ENCODE data around the gene GLB1L2.

GLB1L2 gene

DNA sequence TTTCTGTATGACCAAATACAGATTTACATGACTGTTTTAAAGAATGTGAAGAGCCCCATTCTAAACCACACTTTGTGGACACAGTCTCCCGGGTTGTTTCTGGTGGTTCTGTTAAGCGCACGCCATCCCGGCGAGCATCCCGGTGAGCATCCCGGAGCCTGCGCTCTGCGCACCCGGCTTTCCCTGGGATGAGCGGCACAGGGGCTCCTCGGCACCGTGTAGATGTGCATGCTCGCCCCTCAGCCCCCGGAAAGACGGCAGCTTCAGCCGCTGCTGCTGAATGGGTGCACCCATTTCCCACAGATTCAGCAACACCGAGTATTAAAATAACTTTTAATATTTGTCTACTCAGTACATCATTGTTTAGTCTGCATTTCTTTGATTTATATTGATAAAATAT lies 36.0 kb downstream of the GLB1L2 start:
- DNase-seq (ENCODE audit: low read depth in 2 of 2), result no peak

DNA sequence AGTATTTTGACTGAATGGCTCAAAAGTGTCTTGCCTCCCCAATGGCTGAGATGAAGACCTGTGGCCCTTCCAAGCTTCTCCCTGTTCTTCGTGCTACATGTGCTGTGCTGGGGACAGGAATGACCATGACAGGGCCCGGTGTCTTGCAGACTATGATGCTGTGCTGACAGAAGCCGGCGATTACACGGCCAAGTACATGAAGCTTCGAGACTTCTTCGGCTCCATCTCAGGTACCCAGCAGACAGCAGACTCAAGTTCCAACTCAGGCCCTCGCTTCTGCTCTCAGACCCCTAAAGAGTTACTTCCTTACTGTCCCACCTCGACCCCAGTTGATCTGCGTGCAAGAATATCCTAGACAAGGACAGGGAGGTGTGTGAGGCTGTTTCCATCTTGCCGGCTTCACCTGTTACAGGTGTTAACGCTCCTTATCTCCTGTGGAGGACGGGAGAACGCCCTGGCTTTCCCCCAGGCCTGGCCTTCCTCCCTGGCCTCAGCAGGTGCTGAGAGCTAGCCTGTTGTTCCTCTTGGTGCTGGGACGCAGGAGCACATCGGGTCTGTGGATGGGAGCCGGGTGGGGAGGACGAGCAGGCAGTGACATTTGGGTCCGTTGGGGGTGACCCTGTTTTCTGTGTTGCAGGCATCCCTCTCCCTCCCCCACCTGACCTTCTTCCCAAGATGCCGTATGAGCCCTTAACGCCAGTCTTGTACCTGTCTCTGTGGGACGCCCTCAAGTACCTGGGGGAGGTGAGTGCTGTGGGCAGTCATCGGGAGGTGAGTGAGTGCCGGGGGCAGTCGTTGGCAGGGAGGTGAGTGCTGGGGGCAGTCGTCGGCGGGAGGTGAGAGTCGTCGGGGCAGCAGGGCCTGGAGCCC lies 38.1 kb downstream of the GLB1L2 start:
- no peak for DNase-seq (ENCODE audit: low read depth in 2 of 2)

DNA sequence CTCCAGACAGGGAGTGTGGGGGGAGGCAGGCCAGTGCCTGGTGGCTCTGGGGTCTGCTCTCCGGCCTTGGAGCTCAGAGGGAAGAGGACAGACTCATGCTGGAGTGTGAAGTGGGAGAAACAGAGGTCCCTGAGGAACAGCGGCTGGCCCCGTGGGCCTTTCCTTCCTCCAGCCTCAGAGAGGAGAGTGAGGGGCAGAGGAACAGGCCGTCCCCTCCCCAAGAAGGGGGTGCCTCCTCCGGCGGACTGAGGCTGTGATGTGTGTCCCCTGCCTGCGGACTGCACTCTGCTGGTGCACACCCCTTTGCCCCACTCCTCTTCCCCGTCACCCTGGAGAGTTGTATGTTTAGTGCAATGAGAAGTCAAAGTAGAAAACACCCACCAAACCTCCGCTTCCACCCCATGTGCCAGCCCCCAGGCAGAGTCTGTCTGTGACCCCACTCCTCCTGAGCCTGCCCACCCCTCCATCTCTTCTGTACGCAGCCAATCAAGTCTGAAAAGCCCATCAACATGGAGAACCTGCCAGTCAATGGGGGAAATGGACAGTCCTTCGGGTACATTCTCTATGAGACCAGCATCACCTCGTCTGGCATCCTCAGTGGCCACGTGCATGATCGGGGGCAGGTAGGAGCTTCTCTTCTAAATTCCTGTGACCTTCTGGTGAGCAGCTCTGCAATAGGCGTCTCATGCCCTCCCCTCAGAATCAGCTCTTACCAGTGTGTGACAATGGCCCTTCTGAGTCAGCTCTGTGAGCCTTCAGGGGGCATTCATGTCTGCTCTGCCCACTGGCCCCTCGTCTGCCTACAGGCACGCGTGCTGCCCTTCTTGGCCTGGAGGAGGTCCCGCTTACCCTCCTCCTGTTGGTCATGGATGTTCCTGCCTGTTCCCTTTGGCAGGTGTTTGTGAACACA lies 39.0 kb downstream of the GLB1L2 start:
- no peak for DNase-seq (ENCODE audit: low read depth in 2 of 2)

DNA sequence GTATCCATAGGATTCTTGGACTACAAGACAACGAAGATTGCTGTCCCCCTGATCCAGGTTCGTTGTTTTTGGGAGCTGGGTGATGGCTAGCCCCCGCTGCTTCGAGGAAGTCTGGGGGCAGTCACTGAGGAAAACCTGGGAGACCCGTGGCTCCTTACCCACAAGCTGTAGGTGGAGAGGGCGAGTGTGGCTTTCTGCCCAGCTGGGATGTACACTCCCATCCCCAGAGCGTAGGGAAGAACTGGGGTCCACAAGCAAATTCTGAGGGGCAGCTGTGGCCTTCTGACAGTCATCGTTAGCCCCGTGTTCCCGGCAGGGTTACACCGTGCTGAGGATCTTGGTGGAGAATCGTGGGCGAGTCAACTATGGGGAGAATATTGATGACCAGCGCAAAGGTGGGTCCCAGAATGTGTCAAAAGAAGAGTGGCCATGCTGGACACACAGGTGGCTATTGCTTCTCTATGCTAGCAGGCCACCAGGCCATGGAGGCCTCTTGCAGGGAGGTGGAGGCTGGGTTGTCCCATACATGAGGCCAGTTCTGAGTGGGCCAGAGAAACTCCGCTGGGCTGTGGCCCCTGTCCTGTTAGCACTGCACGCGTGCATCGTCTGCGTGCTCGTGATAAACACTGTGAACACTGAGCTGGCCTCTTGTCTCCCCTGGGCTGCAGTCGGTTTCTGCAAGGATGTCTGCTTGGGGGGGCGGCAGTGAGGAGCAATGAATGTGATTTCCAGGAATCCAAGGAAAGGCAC lies 39.8 kb downstream of the GLB1L2 start:
- DNase-seq (ENCODE audit: low read depth in 2 of 2), result no peak

DNA sequence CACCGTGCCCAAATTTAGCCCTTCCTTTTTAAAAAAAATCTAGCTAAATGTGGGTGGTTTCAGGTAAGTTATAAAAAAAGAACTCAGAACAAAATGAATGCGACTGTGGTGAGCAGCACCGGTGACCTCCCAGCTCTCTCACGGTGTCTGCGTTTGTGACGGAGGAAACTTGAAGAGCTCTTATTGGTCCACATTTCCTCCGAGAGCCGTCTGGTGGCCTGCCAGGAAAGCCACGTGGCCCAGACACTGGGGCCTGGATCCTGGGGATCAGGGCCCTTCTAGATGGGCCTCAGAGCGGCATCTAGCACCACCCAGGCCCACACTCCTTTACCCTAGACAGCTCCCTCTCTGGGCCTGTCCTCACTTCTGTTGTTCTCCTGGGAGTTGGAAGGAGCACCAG lies 40.7 kb downstream of the GLB1L2 start:
- DNase-seq (ENCODE audit: low read depth in 2 of 2), result no peak

DNA sequence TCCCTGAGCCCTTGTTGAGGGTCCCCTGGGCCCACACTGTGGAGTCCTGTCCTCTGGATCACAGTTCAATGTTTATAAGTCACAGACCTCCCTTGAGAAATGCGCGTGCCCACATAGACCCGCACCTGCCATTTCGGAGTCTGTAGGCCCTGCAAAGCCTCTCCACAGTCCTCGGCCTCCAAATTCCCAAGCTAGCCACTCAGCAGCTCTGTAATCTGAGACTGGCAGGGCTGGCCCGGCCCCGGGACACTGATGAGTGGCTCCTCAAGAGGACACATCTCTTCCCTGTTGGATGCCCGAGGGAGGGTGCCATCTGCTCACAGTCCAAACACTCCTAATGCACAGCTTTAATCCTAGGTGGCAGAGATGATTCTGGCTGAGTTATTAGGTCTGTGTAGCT lies 41.2 kb downstream of the GLB1L2 start:
- no peak for DNase-seq (ENCODE audit: low read depth in 2 of 2)

DNA sequence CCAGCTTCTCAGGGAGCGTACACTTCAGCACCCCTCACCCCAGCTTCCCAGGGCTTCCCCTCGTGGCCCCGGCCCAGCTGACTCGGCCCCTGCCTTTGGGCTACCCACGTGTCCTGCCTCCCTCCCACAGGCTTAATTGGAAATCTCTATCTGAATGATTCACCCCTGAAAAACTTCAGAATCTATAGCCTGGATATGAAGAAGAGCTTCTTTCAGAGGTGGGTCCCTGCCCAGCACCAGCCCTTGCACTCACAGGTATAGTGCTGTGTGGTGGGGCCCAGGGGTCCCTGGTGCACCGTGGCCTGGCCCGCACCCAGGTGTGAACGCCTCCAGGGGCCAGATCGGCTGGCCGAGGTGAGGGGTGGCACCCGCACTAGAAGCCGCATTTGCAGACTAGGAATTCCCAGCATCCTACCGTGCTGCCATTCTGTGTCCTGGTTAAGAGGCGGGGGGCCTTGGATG lies 41.8 kb downstream of the GLB1L2 start:
- DNase-seq (ENCODE audit: low read depth in 2 of 2), result no peak

DNA sequence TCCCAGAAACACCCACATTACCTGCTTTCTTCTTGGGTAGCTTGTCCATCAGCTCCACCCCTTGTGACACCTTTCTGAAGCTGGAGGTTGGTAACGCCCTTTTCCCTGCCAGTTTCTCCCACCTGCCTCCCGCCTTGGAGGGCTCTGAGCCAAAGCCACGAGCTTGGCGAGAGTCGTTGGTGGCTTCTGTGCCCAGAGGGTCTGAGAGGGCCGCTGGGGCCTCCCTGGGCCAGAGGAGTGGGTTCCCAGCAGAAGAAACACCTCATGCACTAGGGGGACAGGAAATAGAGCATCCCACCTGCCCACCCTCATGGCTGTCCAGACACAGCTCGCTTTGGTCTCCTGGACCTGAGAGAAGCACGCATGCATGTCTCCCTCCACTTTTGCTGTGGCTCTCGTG lies 42.4 kb downstream of the GLB1L2 start:
- DNase-seq (ENCODE audit: low read depth in 2 of 2), result no peak

DNA sequence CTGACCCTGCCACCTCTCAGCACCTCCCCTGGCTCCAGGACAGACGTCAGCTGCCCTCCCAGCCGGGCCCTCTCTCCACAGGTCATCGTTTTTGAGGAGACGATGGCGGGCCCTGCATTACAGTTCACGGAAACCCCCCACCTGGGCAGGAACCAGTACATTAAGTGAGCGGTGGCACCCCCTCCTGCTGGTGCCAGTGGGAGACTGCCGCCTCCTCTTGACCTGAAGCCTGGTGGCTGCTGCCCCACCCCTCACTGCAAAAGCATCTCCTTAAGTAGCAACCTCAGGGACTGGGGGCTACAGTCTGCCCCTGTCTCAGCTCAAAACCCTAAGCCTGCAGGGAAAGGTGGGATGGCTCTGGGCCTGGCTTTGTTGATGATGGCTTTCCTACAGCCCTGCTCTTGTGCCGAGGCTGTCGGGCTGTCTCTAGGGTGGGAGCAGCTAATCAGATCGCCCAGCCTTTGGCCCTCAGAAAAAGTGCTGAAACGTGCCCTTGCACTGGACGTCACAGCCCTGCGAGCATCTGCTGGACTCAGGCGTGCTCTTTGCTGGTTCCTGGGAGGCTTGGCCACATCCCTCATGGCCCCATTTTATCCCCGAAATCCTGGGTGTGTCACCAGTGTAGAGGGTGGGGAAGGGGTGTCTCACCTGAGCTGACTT lies 43.2 kb downstream of the GLB1L2 start:
- DNase-seq (ENCODE audit: low read depth in 2 of 2), result no peak

DNA sequence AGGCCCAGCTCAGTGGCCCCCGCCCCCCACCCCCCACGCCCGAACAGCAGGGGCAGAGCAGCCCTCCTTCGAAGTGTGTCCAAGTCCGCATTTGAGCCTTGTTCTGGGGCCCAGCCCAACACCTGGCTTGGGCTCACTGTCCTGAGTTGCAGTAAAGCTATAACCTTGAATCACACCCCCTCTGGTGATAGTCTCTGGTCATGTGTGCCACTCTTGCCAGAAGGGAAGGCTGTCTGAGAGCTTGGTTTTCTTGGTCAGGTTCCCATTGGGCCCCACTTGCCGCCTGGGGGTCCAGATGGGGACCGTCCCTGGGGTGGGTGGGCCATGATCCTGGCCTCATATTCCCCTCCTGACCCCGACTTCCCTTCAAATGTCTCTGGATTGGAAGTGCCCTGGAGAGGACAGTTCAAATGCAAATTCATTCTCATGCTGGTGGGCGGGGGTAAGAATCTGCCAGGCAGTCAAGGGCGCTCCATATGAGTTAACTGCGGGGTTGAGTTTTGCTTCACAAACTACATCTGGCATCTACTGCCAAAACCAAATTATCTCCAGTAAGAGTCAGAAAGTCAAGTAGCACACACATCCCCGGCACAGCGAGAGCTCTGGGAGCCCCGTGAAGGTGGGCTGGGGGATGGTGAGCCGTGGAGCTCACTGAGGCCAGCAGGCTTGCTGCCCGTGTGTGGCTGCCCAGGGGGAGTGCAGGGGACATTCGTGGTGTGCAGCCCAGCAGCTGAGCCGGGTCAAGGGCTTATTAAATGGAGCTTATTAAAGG lies 44.5 kb downstream of the GLB1L2 start:
- DNase-seq (ENCODE audit: low read depth in 2 of 2), result no peak

DNA sequence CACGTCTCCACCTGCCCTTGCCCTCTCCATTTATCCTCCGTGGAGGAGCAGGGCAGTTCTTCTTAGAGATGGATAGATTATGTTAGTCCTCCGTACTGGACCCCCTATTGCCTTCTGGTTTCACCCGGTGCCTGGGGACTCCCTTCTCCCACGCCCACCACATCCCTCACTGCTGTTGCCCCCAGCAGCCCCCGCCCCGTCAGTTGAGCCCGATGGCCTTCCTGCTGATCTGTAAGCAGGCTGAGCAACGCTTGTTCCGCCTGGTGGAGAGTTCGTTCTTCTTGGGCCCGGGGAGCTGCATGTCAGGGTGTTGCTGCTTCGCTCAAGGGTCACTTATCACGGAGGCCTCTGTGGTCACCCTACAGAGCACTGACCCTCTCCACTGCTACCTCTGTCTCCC lies 46.1 kb downstream of the GLB1L2 start:
- no peak for DNase-seq (ENCODE audit: low read depth in 2 of 2)

DNA sequence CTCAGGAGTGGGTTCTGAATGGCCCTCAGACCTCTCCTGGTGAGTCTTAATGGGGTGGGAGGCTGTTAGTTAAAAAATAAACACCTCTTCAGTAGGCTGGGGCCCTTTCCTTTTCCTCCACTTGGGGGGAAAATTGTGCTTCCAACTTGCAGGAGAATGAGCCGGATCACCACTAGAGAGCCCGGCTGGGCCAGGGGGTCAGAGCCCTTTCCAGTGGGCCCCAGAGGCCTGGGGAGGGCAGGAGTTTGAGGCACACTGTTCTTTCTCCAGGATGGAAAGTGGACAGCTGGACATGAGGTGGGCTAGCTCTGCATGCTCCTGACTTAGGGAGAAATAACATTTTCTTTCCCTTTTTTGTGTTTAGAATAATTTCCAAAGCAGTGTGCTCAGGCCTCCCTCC lies 47.5 kb downstream of the GLB1L2 start:
- no peak for DNase-seq (ENCODE audit: low read depth in 2 of 2)

DNA sequence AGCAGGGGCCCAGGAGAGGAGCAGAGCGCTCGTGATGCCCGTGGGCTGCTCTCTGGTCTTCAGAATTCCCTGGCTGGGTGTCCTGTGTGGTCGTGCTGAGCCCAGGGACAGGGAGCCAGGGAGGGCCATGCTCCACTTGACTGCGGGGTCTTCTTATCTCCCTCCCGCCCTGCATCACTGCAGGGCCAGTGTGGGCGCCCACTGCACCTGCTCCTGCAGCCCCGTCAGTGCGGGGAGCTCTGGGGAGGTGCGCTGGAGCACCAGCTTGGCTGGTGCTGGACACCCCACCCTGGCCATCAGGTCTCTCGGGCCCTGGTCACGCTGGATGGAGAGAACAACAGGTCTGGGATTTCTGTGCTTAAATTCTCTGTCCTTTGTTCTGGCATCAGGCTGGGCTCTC lies 48.4 kb downstream of the GLB1L2 start:
- no peak for DNase-seq (ENCODE audit: low read depth in 2 of 2)

DNA sequence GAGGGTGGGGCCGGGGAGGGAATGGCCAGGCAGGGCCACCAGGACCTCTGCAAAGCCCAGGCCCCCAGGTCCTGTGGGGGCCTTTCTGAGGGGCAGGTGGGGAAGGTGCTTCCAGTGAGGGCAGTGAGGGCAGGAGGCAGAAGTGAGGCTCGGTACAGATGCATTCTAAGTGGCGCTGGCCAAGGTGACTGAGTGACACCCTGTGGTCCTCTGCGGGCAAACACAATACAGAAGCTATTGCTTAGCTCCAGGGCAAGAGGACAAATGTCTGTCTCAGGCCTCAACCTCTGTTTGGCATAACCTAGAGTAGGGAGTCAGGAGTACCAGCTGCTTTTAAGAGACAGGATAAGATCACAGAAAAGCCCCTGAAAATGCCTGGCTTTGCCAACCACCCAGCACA lies 49.0 kb downstream of the GLB1L2 start:
- DNase-seq (ENCODE audit: low read depth in 2 of 2), result no peak

DNA sequence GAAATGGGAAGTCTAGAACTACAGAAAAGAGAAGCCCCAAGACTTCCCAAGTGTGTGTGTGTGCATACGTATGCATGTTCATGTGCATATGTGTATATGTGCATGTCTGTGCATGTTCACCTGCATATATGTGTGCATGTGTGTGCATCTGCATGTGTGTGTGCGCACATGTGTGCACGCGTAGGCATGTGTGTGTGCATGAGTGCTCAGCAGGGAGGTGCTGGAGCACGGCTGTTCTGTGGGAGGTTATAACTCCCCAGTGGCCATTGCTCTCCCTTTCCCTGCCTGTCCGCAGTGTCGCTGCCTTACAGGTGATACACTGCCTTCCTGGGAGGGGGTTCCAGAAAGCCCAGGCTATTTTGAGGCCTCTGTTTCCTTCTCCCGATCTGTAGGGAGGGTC lies 50.5 kb downstream of the GLB1L2 start:
- no peak for DNase-seq (ENCODE audit: low read depth in 2 of 2)

DNA sequence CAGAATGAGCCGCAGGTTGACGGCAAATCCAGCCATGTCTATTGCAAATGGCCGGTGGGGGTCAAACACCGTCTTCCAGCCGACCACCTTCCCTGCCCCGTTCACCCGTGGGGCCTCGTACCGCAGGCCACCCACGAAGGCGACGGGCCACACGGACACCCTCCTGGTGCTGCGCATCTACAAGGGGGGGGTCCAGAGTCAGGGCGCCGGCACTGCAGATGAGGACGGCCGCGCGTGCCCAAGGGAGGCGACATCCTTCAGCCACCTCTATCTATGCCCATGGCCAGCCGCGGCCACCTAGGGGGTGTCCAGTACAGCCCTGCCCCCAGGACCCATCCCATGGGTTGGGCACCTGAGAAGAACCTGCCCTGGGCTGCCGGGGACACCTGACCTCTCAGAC lies 51.0 kb downstream of the GLB1L2 start:
- no peak for DNase-seq (ENCODE audit: low read depth in 2 of 2)

DNA sequence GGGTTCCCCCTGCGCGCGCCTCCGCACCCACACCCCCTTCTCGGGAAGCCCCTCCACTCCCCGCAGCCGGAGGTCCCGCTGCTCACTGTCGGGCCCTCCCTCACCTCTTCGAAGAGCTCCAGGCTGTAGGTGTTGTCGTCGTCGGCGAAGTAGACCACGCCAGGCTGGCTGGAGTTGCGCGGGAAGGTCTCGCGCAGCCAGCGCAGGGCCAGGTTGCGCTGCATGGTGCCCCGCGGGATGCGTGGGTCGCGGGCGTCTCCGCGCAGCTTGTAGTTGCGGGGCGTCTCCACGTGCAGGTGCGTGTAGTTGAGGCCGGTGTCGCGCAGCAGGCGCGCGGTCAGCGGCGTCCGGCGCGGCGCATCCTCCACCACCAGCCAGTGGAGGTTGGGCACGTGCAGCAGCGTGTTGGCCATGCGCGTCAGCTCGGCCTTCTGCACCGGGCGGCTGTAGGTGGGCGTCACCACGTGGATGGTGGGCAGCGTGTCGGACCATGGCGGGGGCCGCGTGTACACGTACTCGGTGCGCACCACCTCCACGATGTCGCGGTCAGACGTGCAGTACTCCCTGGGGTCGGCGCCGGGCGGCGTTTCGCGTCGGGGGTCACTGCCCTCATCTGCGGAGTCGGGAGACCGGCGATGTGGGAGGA lies 51.9 kb downstream of the GLB1L2 start:
- no peak for DNase-seq (ENCODE audit: low read depth in 2 of 2)

DNA sequence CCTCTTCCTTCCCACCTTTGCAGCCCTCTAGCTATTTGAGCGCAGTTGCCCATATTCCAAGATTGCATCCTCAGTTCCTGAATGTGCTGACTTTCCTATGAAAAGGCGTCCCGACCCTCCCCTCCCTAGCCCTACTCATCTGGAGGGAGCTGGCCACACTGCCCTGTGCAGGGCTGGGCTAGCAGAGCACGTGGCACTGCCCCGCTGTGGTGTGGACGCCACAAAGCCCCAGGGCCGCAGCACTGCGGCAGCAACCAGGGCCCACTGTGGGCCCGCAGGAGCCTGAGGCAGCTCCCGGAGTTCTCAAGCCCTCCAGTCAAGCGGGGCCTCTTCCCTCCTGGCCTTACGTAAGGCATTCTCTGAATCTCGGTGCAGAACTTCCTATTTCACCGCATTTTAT lies 52.6 kb downstream of the GLB1L2 start:
- DNase-seq (ENCODE audit: low read depth in 2 of 2), result no peak

DNA sequence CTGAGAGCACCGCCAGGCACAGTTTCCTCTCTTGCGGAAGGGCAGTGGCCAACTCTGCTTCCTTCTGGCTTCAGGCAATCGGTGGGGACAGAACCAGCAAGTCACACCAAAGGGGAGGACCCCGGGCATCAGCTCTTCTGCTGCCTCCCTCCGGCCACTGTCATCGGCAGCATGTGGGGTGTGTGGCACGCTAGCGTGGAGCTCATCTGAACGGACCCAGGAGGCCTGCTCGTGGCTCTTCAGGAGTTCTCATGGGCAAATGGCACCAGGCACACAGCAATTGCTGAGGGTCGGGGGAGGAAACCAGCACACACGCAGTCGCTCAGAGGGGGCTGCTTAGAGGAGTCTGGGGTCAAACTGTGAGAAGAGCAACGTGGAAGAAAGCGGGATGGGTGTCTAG lies 53.4 kb downstream of the GLB1L2 start:
- DNase-seq (ENCODE audit: low read depth in 2 of 2), result no peak

Measured in stimulated activated CD4-positive, alpha-beta T cell treated with anti-CD3 and anti-CD28 coated beads, Interleukin-12 subunit alpha, Interleukin-12 subunit beta, amount 100 ng/mL, for 24 hours (primary cell).